Fibroblast of the aortic adventitia (primary cell): ENCODE measurements around the gene MTCL3.

Experiments
- DNase-seq: peaks from one replicate; pipeline ENCODE4 v3.0.0-alpha.2; 2010; ENCODE audit warnings: low read depth
- H3K4me3 ChIP-seq: 2 replicates; pipeline ENCODE4 v1.5.1; 2011; ENCODE audit warnings: low read depth, mild to moderate bottlenecking, control low read depth, low read length, moderate library complexity
- CTCF ChIP-seq: IDR thresholded peaks from 2 replicates; pipeline ENCODE4 v1.5.1; 2011; ENCODE audit warnings: mild to moderate bottlenecking, low read length, control low read depth, inconsistent platforms; ENCODE audit not compliant: insufficient read depth

MTCL3 gene

GRCh38 chr6:127554435-127555006, 35.4 kb upstream of the MTCL3 start:
- DNase-seq: peak; percentile 45
- TF ChIP-seq CTCF: peak; percentile 45
- no peak overlapping the region for H3K4me3 ChIP-seq

GRCh38 chr6:127550403-127550802, 31.3 kb upstream of the MTCL3 start:
- no peak overlapping the region for H3K4me3 ChIP-seq
- TF ChIP-seq CTCF: no peak
- DNase-seq: peak; percentile 49

- peak; percentile 32 for DNase-seq
- no peak overlapping the region for H3K4me3 ChIP-seq
- peak; percentile 46 for TF ChIP-seq CTCF
Measured at GRCh38 chr6:127547904-127548649, 28.9 kb upstream of the MTCL3 start.

GRCh38 chr6:127547215-127547614, 28.1 kb upstream of the MTCL3 start:
- TF ChIP-seq CTCF: peak; percentile 23
- DNase-seq: no peak
- no peak overlapping the region for H3K4me3 ChIP-seq

GRCh38 chr6:127539272-127539671, 20.1 kb upstream of the MTCL3 start:
- DNase-seq: peak; percentile 66
- peak; percentile 6 for TF ChIP-seq CTCF
- H3K4me3 ChIP-seq: no peak overlapping the region

GRCh38 chr6:127538750-127539264, 19.7 kb upstream of the MTCL3 start:
- no peak overlapping the region for H3K4me3 ChIP-seq
- no peak for DNase-seq
- no peak for TF ChIP-seq CTCF
